ENCODE results near the gene VASH1.

The VASH1 gene

DNA sequence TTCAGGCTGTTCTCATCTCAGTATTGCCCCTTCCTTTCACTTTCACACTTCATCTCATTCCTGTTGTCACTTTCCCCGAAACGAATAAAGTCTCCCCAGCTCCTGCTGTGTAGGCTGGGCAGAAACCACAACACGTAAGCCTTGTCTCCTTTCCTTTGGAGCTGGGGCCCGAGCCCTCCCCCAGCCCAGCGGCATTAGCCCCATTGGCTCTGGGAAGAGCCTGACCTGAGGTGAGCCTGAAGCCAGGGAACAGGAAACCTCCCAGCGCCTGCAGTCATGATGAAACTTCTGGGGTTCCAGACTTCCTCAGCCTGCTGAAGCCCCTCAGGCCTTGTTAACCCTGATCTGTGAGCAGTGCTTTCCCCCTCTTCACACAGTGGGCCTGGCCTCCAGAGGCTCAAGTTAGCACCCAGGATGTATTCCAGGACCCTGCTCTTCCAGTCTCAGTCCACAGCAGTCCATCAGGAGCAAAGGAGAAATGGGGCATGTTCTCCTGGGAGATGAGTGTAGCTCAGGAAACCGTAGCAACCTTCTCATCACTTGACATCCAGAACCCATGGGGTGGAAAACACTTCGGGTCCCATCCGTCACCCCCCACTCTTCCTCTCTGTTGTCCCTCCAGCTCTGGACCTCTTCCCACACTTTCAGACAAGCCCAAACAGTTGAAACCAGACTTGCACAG lies 21.8 kb downstream of the VASH1 start:
- Histone ChIP-seq H4K8ac (ENCODE audit: low read depth, low read length) (no peak overlapping the region), H2BK15ac (replicated peaks; ENCODE audit: low read depth) (no peak overlapping the region), H3K4me1 (ENCODE audit: control insufficient read depth, low read depth, low read length) (peaks cover 10% of the 10 kb centered on the region), H3K23ac (ENCODE audit: low read length) (peak overlapping the region; percentile 15), H3K56ac (ENCODE audit: low read length) (peak overlapping the region; percentile 22), H2BK120ac (ENCODE audit: low read depth, low read length) (no peak overlapping the region), H3K18ac (ENCODE audit: low read length) (no peak overlapping the region), H3K4me3 (ENCODE audit: low read length) (no peak overlapping the region), H3K36me3 (ENCODE audit: control insufficient read depth, insufficient read depth, low read length) (no peaks in the 10 kb centered on the region), H3K4ac (ENCODE audit: low read depth, low read length) (no peak overlapping the region), H3K4me2 (ENCODE audit: low read length) (no peak overlapping the region), H3K27ac (ENCODE audit: low read depth, low read length) (no peak overlapping the region), H4K5ac (ENCODE audit: low read length) (no peak overlapping the region), H3K79me1 (ENCODE audit: low read length) (no peaks in the 10 kb centered on the region), H2AK5ac (ENCODE audit: low read length) (no peak overlapping the region), H3K9ac (ENCODE audit: low read length) (peak overlapping the region; percentile 23), H2BK5ac (ENCODE audit: low read length) (peak overlapping the region; percentile 13), H3K79me2 (ENCODE audit: control insufficient read depth, insufficient read depth, low read length) (no peaks in the 10 kb centered on the region), H3K27me3 (ENCODE audit: insufficient read depth, low read length, poor library complexity) (no peaks in the 10 kb centered on the region)
- no CpG with 5 or more reads among the region's 9 CpGs for WGBS (ENCODE audit: extremely low coverage, insufficient coverage, low lambda C conversion rate)
- peak; percentile 67 for DNase-seq

DNA sequence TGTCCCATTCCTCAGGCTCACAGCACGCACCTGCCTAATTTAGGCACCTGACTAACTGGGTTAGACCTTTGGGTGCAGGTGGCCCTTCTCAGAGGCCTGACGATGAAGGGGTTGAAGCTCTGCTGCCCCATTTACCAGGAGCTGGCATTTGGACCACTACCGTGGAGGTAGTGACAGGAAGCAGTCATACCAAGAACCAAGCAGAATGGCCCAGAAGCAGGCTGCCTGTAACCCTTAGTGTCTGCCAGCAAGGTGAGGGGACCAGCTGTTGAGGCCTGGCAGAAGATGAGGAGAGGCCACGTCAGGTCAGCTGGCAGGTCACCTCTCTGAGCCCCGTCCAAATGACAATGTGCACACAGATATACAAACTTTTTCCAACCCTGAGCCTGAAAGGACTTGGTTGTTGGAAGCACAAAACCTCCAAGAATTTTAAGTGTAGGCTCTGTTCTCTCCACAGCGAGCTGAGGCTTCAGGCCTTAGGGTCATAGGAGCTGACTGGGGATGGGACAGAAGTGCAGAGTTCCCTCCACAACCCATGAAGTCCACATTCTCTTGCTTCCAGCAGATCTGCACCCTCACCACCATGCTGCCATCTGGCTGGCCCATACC lies 23.1 kb downstream of the VASH1 start:
- no CpG with 5 or more reads among the region's 6 CpGs for WGBS (ENCODE audit: extremely low coverage, insufficient coverage, low lambda C conversion rate)

DNA sequence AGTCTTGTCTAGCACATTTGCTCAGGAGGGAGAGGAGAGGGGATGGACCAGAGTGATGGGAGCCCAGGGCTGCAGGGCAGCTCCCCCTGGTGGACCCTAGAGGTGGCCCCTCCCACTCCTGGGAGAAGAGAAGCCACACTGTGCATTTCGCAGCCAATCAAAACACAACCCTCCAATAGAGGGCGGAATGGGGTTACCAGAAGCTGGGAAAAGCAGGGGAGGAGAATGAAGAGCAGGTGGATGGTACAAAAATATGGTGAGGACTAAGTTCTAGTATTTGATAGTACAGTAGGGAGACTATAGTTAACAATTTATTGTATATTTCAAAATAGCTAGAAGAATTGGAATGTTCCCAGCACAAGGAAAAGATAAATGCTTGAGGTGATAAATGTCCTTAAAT lies 23.6 kb downstream of the VASH1 start:
- no peak overlapping the region for H3K23ac ChIP-seq (ENCODE audit: low read length)
- H3K27ac ChIP-seq (ENCODE audit: low read depth, low read length), result no peak overlapping the region
- no peak overlapping the region for H2BK120ac ChIP-seq (ENCODE audit: low read depth, low read length)
- no CpG with 5 or more reads among the region's 2 CpGs for WGBS (ENCODE audit: extremely low coverage, insufficient coverage, low lambda C conversion rate)
- H3K27me3 ChIP-seq (ENCODE audit: insufficient read depth, low read length, poor library complexity), result no peaks in the 10 kb centered on the region
- peak; percentile 92 for DNase-seq
- H2AK5ac ChIP-seq (ENCODE audit: low read length), result no peak overlapping the region
- H3K4me2 ChIP-seq (ENCODE audit: low read length), result no peak overlapping the region
- H3K79me2 ChIP-seq (ENCODE audit: control insufficient read depth, insufficient read depth, low read length), result no peaks in the 10 kb centered on the region
- no peak overlapping the region for H4K8ac ChIP-seq (ENCODE audit: low read depth, low read length)
- no peak overlapping the region for H2BK15ac ChIP-seq (replicated peaks; ENCODE audit: low read depth)
- no peak overlapping the region for H4K5ac ChIP-seq (ENCODE audit: low read length)
- no peak overlapping the region for H2BK5ac ChIP-seq (ENCODE audit: low read length)
- H3K4ac ChIP-seq (ENCODE audit: low read depth, low read length), result no peak overlapping the region
- no peaks in the 10 kb centered on the region for H3K79me1 ChIP-seq (ENCODE audit: low read length)
- no peak overlapping the region for H3K56ac ChIP-seq (ENCODE audit: low read length)
- H3K4me3 ChIP-seq (ENCODE audit: low read length), result no peak overlapping the region
- peaks cover 10% of the 10 kb centered on the region for H3K4me1 ChIP-seq (ENCODE audit: control insufficient read depth, low read depth, low read length)
- no peak overlapping the region for H3K18ac ChIP-seq (ENCODE audit: low read length)
- H3K9ac ChIP-seq (ENCODE audit: low read length), result no peak overlapping the region
- no peaks in the 10 kb centered on the region for H3K36me3 ChIP-seq (ENCODE audit: control insufficient read depth, insufficient read depth, low read length)

More for the DNA sequence above, 23.1 kb downstream of the VASH1 start:
- Histone ChIP-seq H2BK120ac (ENCODE audit: low read depth, low read length) (no peak overlapping the region), H2BK5ac (ENCODE audit: low read length) (no peak overlapping the region), H4K5ac (ENCODE audit: low read length) (no peak overlapping the region), H3K4ac (ENCODE audit: low read depth, low read length) (no peak overlapping the region), H3K79me1 (ENCODE audit: low read length) (no peaks in the 10 kb centered on the region), H3K56ac (ENCODE audit: low read length) (no peak overlapping the region), H2AK5ac (ENCODE audit: low read length) (no peak overlapping the region), H3K36me3 (ENCODE audit: control insufficient read depth, insufficient read depth, low read length) (no peaks in the 10 kb centered on the region), H3K4me1 (ENCODE audit: control insufficient read depth, low read depth, low read length) (peaks cover 10% of the 10 kb centered on the region), H3K79me2 (ENCODE audit: control insufficient read depth, insufficient read depth, low read length) (no peaks in the 10 kb centered on the region), H2BK15ac (replicated peaks; ENCODE audit: low read depth) (no peak overlapping the region), H3K27me3 (ENCODE audit: insufficient read depth, low read length, poor library complexity) (no peaks in the 10 kb centered on the region), H3K23ac (ENCODE audit: low read length) (no peak overlapping the region), H4K8ac (ENCODE audit: low read depth, low read length) (no peak overlapping the region), H3K9ac (ENCODE audit: low read length) (no peak overlapping the region), H3K4me2 (ENCODE audit: low read length) (no peak overlapping the region), H3K4me3 (ENCODE audit: low read length) (no peak overlapping the region), H3K27ac (ENCODE audit: low read depth, low read length) (no peak overlapping the region), H3K18ac (ENCODE audit: low read length) (no peak overlapping the region)
- no peak for DNase-seq

DNA sequence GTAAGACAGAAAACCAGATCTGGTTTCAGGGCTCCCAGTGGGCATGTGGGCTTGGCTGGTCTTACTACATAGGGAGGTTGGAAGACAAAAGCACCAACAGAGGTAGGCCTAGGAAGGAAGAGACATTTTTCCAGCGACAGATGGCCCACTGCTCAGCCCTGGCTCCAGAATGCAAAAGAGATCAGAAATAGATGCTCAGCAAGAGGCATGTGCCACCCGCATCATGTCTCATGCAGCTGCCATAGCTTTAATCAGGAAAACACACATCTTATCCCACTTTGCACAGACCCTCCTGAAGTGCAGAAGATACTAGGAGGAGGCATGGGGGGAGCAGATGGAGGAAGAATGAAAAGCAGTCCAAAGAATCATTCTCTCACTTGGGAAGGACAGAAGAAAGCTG lies 25.3 kb downstream of the VASH1 start:
- Histone ChIP-seq H3K79me1 (ENCODE audit: low read length) (no peaks in the 10 kb centered on the region), H3K23ac (ENCODE audit: low read length) (no peak overlapping the region), H4K8ac (ENCODE audit: low read depth, low read length) (no peak overlapping the region), H3K27me3 (ENCODE audit: insufficient read depth, low read length, poor library complexity) (no peaks in the 10 kb centered on the region), H3K36me3 (ENCODE audit: control insufficient read depth, insufficient read depth, low read length) (no peaks in the 10 kb centered on the region), H3K79me2 (ENCODE audit: control insufficient read depth, insufficient read depth, low read length) (no peaks in the 10 kb centered on the region), H4K5ac (ENCODE audit: low read length) (no peak overlapping the region), H3K4me3 (ENCODE audit: low read length) (no peak overlapping the region), H3K4me1 (ENCODE audit: control insufficient read depth, low read depth, low read length) (peaks cover 10% of the 10 kb centered on the region), H3K4ac (ENCODE audit: low read depth, low read length) (no peak overlapping the region), H3K9ac (ENCODE audit: low read length) (no peak overlapping the region), H3K56ac (ENCODE audit: low read length) (no peak overlapping the region), H2BK15ac (replicated peaks; ENCODE audit: low read depth) (no peak overlapping the region), H2BK5ac (ENCODE audit: low read length) (no peak overlapping the region), H2BK120ac (ENCODE audit: low read depth, low read length) (no peak overlapping the region), H3K4me2 (ENCODE audit: low read length) (no peak overlapping the region), H3K27ac (ENCODE audit: low read depth, low read length) (no peak overlapping the region), H2AK5ac (ENCODE audit: low read length) (no peak overlapping the region), H3K18ac (ENCODE audit: low read length) (no peak overlapping the region)
- no CpG with 5 or more reads among the region's 2 CpGs for WGBS (ENCODE audit: extremely low coverage, insufficient coverage, low lambda C conversion rate)
- no peak for DNase-seq

DNA sequence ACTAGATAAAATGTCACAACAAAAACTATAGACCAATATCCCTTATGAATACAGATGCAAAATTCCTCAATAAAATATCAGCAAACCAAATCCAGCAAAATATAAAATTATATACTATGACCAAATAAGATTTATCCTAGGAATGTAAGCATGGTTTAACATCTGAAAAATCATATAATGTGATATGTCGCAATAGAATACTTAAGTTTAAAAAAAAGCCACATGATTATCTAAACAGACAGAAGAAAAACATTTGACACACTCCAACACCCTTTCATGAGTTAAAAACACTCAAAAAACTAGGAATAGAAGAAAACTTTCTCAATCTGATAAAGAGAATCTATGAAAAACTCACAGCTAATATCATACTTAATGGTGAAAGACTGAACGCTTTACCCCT lies 31.2 kb downstream of the VASH1 start:
- Histone ChIP-seq H4K8ac (ENCODE audit: low read depth, low read length) (no peak overlapping the region), H3K4ac (ENCODE audit: low read depth, low read length) (no peak overlapping the region), H3K4me3 (ENCODE audit: low read length) (no peak overlapping the region), H2BK120ac (ENCODE audit: low read depth, low read length) (no peak overlapping the region), H3K4me1 (ENCODE audit: control insufficient read depth, low read depth, low read length) (no peaks in the 10 kb centered on the region), H2AK5ac (ENCODE audit: low read length) (no peak overlapping the region), H3K9ac (ENCODE audit: low read length) (no peak overlapping the region), H3K79me2 (ENCODE audit: control insufficient read depth, insufficient read depth, low read length) (no peaks in the 10 kb centered on the region), H2BK5ac (ENCODE audit: low read length) (no peak overlapping the region), H2BK15ac (replicated peaks; ENCODE audit: low read depth) (no peak overlapping the region), H3K27me3 (ENCODE audit: insufficient read depth, low read length, poor library complexity) (no peaks in the 10 kb centered on the region), H3K79me1 (ENCODE audit: low read length) (no peaks in the 10 kb centered on the region), H3K56ac (ENCODE audit: low read length) (no peak overlapping the region), H3K27ac (ENCODE audit: low read depth, low read length) (no peak overlapping the region), H3K18ac (ENCODE audit: low read length) (no peak overlapping the region), H3K4me2 (ENCODE audit: low read length) (no peak overlapping the region), H3K23ac (ENCODE audit: low read length) (no peak overlapping the region), H4K5ac (ENCODE audit: low read length) (no peak overlapping the region), H3K36me3 (ENCODE audit: control insufficient read depth, insufficient read depth, low read length) (no peaks in the 10 kb centered on the region)
- DNase-seq, result no peak
- WGBS (ENCODE audit: extremely low coverage, insufficient coverage, low lambda C conversion rate), result no CpG with 5 or more reads among the region's 2 CpGs

DNA sequence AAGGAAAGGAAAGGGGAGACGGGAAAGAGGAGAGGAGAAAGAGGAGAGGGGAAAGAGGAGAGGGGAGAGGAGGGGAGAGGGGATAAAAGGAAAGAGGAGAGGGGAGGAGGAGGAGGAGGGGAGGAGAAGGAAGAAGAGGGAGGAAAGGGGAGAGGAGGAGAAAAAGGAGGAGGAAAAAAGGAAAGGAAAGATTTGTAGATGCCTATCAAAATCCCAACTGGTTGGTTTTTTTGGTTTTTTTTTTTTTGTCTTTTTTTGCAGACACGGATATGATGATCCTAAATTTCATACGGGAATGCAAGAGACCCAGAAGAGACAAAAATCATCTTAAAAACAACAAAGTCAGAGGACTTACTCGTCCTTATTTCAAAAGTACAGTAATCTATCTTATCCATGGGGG lies 32.1 kb downstream of the VASH1 start:
- Histone ChIP-seq H2BK15ac (replicated peaks; ENCODE audit: low read depth) (no peak overlapping the region), H2BK120ac (ENCODE audit: low read depth, low read length) (no peak overlapping the region), H3K4ac (ENCODE audit: low read depth, low read length) (no peak overlapping the region), H3K23ac (ENCODE audit: low read length) (no peak overlapping the region), H3K79me1 (ENCODE audit: low read length) (no peaks in the 10 kb centered on the region), H3K27ac (ENCODE audit: low read depth, low read length) (no peak overlapping the region), H3K4me1 (ENCODE audit: control insufficient read depth, low read depth, low read length) (no peaks in the 10 kb centered on the region), H3K18ac (ENCODE audit: low read length) (no peak overlapping the region), H3K27me3 (ENCODE audit: insufficient read depth, low read length, poor library complexity) (no peaks in the 10 kb centered on the region), H4K8ac (ENCODE audit: low read depth, low read length) (no peak overlapping the region), H3K56ac (ENCODE audit: low read length) (no peak overlapping the region), H3K36me3 (ENCODE audit: control insufficient read depth, insufficient read depth, low read length) (no peaks in the 10 kb centered on the region), H2BK5ac (ENCODE audit: low read length) (no peak overlapping the region), H3K4me2 (ENCODE audit: low read length) (no peak overlapping the region), H3K9ac (ENCODE audit: low read length) (no peak overlapping the region), H2AK5ac (ENCODE audit: low read length) (no peak overlapping the region), H3K79me2 (ENCODE audit: control insufficient read depth, insufficient read depth, low read length) (no peaks in the 10 kb centered on the region), H4K5ac (ENCODE audit: low read length) (no peak overlapping the region), H3K4me3 (ENCODE audit: low read length) (no peak overlapping the region)
- DNase-seq, result no peak
- no CpG with 5 or more reads among the region's 4 CpGs for WGBS (ENCODE audit: extremely low coverage, insufficient coverage, low lambda C conversion rate)
